HepG2 (cell line): ENCODE data around the gene ZNF19. TPM values are rescaled to one million over a fixed set of nuclear protein-coding genes. Genes with fewer than 3 reads are reported as not detected.

Experiments
- ATM ChIP-seq: fragments of 450-650 bp; IDR thresholded peaks from 2 replicates; pipeline ENCODE4 v1.7.1; 2017; ENCODE audit warnings: mild to moderate bottlenecking, borderline replicate concordance
- HBP1 ChIP-seq: IDR thresholded peaks from 2 replicates; pipeline ENCODE4 v1.6.1; 2016; ENCODE audit warnings: low read depth, control low read depth
- KDM2A ChIP-seq: sonication (generic); formaldehyde crosslinking; IDR thresholded peaks from 2 replicates; pipeline ENCODE4 v1.4.0; 2020; ENCODE audit warnings: low read depth, missing genetic modification reagents, borderline replicate concordance
- MTF1 ChIP-seq: sonication (generic); formaldehyde crosslinking; IDR thresholded peaks from 2 replicates; pipeline ENCODE4 v1.5.0; 2020; ENCODE audit warnings: missing genetic modification reagents
- MYNN ChIP-seq: sonication (generic); formaldehyde crosslinking; IDR thresholded peaks from 2 replicates; pipeline ENCODE4 v1.4.0; 2020; ENCODE audit warnings: mild to moderate bottlenecking, low read depth, missing genetic modification reagents
- MZF1 ChIP-seq: sonication (generic); formaldehyde crosslinking; IDR thresholded peaks from 2 replicates; pipeline ENCODE4 v1.8.1; 2023; ENCODE audit warnings: mild to moderate bottlenecking, missing genetic modification reagents, borderline replicate concordance
- PCBP2 ChIP-seq: fragments of 200-400 bp; formaldehyde crosslinking; optimal IDR thresholded peaks from 2 replicates; pipeline ENCODE3; 2018; ENCODE audit warnings: low read length, low read depth; ENCODE audit not compliant: poor library complexity, severe bottlenecking
- PHF21A ChIP-seq: sonication (generic); formaldehyde crosslinking; IDR thresholded peaks from 2 replicates; pipeline ENCODE4 v1.5.0; 2020; ENCODE audit warnings: mild to moderate bottlenecking, missing genetic modification reagents
- RELA ChIP-seq: sonication (generic); formaldehyde crosslinking; IDR thresholded peaks from 2 replicates; pipeline ENCODE4 v1.4.0; 2020; ENCODE audit warnings: missing genetic modification reagents
- SP2 ChIP-seq: sonication (generic); formaldehyde crosslinking; IDR thresholded peaks from 2 replicates; pipeline ENCODE4 v1.5.1; 2020; ENCODE audit warnings: mild to moderate bottlenecking, missing genetic modification reagents
- THRA ChIP-seq: sonication (generic); formaldehyde crosslinking; IDR thresholded peaks from 2 replicates; pipeline ENCODE4 v1.4.0; 2020; ENCODE audit warnings: missing genetic modification reagents, borderline replicate concordance
- ZNF180 ChIP-seq: sonication (generic); formaldehyde crosslinking; IDR thresholded peaks from 2 replicates; pipeline ENCODE4 v1.4.0; 2020; ENCODE audit warnings: low read depth, missing genetic modification reagents, borderline replicate concordance
- ZNF224 ChIP-seq: sonication (generic); formaldehyde crosslinking; IDR thresholded peaks from 2 replicates; pipeline ENCODE4 v1.5.0; 2020; ENCODE audit warnings: mild to moderate bottlenecking, missing genetic modification reagents
- ZNF616 ChIP-seq: sonication (generic); formaldehyde crosslinking; IDR thresholded peaks from 2 replicates; pipeline ENCODE4 v1.5.0; 2020; ENCODE audit warnings: low read depth, mild to moderate bottlenecking, missing genetic modification reagents
- polyA plus RNA-seq, 8 experiments: library from polyadenylated mRNA; depleted of rRNA in 3 of 8; stranded (reverse) in 7 of 8; unstranded in 1 of 8; fragments of >200 nt; fragmentation: Illumina TruSeq in 4 of 8; extraction: Trizol in 4 of 8; gene quantifications; 2 replicates each; pipeline versions ENCODE4 v1.2.1 to v1.2.3, GENCODE V29; 2011 to 2016; ENCODE audit warnings: low read depth in 4 of 8, missing spikeins in 1 of 8, mixed read lengths in 1 of 8; ENCODE audit not compliant: insufficient read depth in 1 of 8
- total RNA-seq, 5 experiments: library from RNA; depleted of rRNA; stranded (reverse); fragments of >200 nt; fragmentation: Illumina TruSeq; extraction: Trizol; gene quantifications; 2 replicates each; pipeline ENCODE4 v1.2.3, GENCODE V29; 2016; ENCODE audit warnings: low read depth in 1 of 5
- TF ChIP-seq, protein P1 (sequence below): sonication (generic); formaldehyde crosslinking; IDR thresholded peaks from 2 replicates; pipeline ENCODE4 v1.4.0; 2020; ENCODE audit warnings: missing genetic modification reagents
- TF ChIP-seq, protein P2 (sequence below): sonication (generic); formaldehyde crosslinking; IDR thresholded peaks from 2 replicates; pipeline ENCODE4 v1.4.0; 2020; ENCODE audit warnings: missing genetic modification reagents, borderline replicate concordance
- TF ChIP-seq, protein P3 (sequence below): sonication (generic); formaldehyde crosslinking; IDR thresholded peaks from 2 replicates; pipeline ENCODE4 v1.9.0; 2021; ENCODE audit warnings: missing genetic modification reagents, mild to moderate bottlenecking, borderline replicate concordance
- TF ChIP-seq, protein P4 (sequence below): sonication (generic); formaldehyde crosslinking; IDR thresholded peaks from 2 replicates; pipeline ENCODE4 v1.4.0; 2020; ENCODE audit warnings: mild to moderate bottlenecking, low read depth, missing genetic modification reagents

ZNF19 gene
- total and polyA plus RNA-seq, 2 of the 13 experiments (the other 11 are each of a cell fraction or from before 2014, with no cell fraction given), result 3.2 to 5.8 TPM

GRCh38 chr16:71426069-71426879 lies 62.9 kb downstream of the ZNF19 start (continued):
- TF ChIP-seq THRA (CRISPR knock-in tag) (peak; percentile 64; the same call in 1 of the 2 replicates), MYNN (CRISPR knock-in tag) (0 out of 2 replicates have a peak, but pooled peaks have one; percentile 60), PCBP2 (no peak), MTF1 (peak; percentile 69; the same call in 1 of the 2 replicates), HBP1 (CRISPR knock-in tag) (peak; percentile 35; the same call in 1 of the 2 replicates), ZNF616 (CRISPR knock-in tag) (peak; percentile 83; the same call in 1 of the 2 replicates), PHF21A (peak; percentile 98), MZF1 (CRISPR knock-in tag) (no peak), ZNF224 (peak; percentile 96; the same call in 1 of the 2 replicates), RELA (peak; percentile 92; the same call in 1 of the 2 replicates), ATM (no peak), SP2 (peak; percentile 33; the same call in 1 of the 2 replicates), KDM2A (CRISPR knock-in tag) (peak; percentile 98), ZNF180 (peak; percentile 95; the same call in 1 of the 2 replicates)
- TF ChIP-seq, protein P1, sequence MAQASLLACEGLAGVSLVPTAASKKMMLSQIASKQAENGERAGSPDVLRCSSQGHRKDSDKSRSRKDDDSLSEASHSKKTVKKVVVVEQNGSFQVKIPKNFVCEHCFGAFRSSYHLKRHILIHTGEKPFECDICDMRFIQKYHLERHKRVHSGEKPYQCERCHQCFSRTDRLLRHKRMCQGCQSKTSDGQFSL (CRISPR knock-in tag), result no peak; the same call in 1 of the 2 replicates
- TF ChIP-seq, protein P2, sequence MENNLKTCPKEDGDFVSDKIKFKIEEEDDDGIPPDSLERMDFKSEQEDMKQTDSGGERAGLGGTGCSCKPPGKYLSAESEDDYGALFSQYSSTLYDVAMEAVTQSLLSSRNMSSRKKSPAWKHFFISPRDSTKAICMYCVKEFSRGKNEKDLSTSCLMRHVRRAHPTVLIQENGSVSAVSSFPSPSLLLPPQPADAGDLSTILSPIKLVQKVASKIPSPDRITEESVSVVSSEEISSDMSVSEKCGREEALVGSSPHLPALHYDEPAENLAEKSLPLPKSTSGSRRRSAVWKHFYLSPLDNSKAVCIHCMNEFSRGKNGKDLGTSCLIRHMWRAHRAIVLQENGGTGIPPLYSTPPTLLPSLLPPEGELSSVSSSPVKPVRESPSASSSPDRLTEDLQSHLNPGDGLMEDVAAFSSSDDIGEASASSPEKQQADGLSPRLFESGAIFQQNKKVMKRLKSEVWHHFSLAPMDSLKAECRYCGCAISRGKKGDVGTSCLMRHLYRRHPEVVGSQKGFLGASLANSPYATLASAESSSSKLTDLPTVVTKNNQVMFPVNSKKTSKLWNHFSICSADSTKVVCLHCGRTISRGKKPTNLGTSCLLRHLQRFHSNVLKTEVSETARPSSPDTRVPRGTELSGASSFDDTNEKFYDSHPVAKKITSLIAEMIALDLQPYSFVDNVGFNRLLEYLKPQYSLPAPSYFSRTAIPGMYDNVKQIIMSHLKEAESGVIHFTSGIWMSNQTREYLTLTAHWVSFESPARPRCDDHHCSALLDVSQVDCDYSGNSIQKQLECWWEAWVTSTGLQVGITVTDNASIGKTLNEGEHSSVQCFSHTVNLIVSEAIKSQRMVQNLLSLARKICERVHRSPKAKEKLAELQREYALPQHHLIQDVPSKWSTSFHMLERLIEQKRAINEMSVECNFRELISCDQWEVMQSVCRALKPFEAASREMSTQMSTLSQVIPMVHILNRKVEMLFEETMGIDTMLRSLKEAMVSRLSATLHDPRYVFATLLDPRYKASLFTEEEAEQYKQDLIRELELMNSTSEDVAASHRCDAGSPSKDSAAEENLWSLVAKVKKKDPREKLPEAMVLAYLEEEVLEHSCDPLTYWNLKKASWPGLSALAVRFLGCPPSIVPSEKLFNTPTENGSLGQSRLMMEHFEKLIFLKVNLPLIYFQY (CRISPR knock-in tag), result peak; percentile 93
- TF ChIP-seq, protein P3, sequence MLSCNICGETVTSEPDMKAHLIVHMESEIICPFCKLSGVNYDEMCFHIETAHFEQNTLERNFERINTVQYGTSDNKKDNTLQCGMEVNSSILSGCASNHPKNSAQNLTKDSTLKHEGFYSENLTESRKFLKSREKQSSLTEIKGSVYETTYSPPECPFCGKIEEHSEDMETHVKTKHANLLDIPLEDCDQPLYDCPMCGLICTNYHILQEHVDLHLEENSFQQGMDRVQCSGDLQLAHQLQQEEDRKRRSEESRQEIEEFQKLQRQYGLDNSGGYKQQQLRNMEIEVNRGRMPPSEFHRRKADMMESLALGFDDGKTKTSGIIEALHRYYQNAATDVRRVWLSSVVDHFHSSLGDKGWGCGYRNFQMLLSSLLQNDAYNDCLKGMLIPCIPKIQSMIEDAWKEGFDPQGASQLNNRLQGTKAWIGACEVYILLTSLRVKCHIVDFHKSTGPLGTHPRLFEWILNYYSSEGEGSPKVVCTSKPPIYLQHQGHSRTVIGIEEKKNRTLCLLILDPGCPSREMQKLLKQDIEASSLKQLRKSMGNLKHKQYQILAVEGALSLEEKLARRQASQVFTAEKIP (CRISPR knock-in tag), result 0 out of 2 replicates have a peak, but pooled peaks have one; percentile 6
- TF ChIP-seq, protein P4, sequence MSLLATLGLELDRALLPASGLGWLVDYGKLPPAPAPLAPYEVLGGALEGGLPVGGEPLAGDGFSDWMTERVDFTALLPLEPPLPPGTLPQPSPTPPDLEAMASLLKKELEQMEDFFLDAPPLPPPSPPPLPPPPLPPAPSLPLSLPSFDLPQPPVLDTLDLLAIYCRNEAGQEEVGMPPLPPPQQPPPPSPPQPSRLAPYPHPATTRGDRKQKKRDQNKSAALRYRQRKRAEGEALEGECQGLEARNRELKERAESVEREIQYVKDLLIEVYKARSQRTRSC (CRISPR knock-in tag), result peak; percentile 94
